GM23338 (cell line): ENCODE measurements around the gene IPCEF1.

ENCODE experiments used
- CREB1 ChIP-seq: fragments of 250-450 bp; sonication (Bioruptor Pico); IDR thresholded peaks from 2 replicates; pipeline ENCODE4 v1.5.0; 2020; ENCODE audit warnings: low read depth, mild to moderate bottlenecking, moderate library complexity
- EZH2 ChIP-seq: fragments of 200-600 bp; sonication (generic); IDR thresholded peaks from one replicate; pipeline ENCODE4 v1.8.0; 2017; ENCODE audit warnings: antibody characterized with exemption, mild to moderate bottlenecking, low read depth; ENCODE audit not compliant: unreplicated experiment
- EZH2phosphoT487 ChIP-seq: fragments of 200-600 bp; sonication (generic); IDR thresholded peaks from one replicate; pipeline ENCODE4 v1.8.1; 2018; ENCODE audit warnings: antibody characterized with exemption; ENCODE audit not compliant: unreplicated experiment
- TF ChIP-seq, protein P1 (sequence below), 2 experiments: fragments of 200-600 bp in 1 of 2; sonication (generic) in 1 of 2; conservative IDR thresholded peaks; 2 replicates each; pipeline versions ENCODE4 v1.5.1 to v1.6.1; 2016 to 2017; ENCODE audit warnings: antibody characterized with exemption in 2 of 2, low read depth in 2 of 2, mild to moderate bottlenecking in 2 of 2, moderate library complexity in 1 of 2
- TF ChIP-seq, protein P2 (sequence below): IDR thresholded peaks from one replicate; pipeline ENCODE4 v1.6.1; 2018; ENCODE audit warnings: antibody characterized with exemption; ENCODE audit not compliant: unreplicated experiment
- TF ChIP-seq, protein P3 (sequence below): IDR thresholded peaks from 2 replicates; pipeline ENCODE4 v1.6.1; 2016; ENCODE audit warnings: antibody characterized with exemption

DNA sequence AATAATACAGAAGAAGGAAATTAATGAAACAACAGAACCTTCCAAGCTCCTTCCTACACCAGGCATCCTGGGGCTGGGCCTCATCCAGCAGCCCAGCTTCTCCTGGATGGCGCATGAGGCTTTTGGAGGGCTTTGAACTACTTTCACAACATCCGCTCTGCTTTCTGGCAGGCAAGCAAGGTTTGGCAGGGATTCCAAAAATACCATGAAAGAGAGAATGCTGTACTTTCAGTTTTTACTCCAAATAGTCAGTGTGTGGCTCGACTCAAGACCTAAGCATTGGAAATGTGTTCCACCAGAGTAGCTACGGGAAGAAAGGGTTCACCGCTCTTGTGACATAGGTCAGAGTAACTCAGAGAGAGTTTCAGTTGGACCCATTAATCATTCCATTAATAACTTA, 192.2 kb downstream of the IPCEF1 start:
- TF ChIP-seq, protein P1, sequence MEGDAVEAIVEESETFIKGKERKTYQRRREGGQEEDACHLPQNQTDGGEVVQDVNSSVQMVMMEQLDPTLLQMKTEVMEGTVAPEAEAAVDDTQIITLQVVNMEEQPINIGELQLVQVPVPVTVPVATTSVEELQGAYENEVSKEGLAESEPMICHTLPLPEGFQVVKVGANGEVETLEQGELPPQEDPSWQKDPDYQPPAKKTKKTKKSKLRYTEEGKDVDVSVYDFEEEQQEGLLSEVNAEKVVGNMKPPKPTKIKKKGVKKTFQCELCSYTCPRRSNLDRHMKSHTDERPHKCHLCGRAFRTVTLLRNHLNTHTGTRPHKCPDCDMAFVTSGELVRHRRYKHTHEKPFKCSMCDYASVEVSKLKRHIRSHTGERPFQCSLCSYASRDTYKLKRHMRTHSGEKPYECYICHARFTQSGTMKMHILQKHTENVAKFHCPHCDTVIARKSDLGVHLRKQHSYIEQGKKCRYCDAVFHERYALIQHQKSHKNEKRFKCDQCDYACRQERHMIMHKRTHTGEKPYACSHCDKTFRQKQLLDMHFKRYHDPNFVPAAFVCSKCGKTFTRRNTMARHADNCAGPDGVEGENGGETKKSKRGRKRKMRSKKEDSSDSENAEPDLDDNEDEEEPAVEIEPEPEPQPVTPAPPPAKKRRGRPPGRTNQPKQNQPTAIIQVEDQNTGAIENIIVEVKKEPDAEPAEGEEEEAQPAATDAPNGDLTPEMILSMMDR (conservative IDR thresholded peaks at IDR 0.05; ENCODE audit: low read depth in 2 of 2) = no peak
- TF ChIP-seq EZH2 (no peak), CREB1 (no peak), EZH2phosphoT487 (no peak)
- TF ChIP-seq, protein P2, sequence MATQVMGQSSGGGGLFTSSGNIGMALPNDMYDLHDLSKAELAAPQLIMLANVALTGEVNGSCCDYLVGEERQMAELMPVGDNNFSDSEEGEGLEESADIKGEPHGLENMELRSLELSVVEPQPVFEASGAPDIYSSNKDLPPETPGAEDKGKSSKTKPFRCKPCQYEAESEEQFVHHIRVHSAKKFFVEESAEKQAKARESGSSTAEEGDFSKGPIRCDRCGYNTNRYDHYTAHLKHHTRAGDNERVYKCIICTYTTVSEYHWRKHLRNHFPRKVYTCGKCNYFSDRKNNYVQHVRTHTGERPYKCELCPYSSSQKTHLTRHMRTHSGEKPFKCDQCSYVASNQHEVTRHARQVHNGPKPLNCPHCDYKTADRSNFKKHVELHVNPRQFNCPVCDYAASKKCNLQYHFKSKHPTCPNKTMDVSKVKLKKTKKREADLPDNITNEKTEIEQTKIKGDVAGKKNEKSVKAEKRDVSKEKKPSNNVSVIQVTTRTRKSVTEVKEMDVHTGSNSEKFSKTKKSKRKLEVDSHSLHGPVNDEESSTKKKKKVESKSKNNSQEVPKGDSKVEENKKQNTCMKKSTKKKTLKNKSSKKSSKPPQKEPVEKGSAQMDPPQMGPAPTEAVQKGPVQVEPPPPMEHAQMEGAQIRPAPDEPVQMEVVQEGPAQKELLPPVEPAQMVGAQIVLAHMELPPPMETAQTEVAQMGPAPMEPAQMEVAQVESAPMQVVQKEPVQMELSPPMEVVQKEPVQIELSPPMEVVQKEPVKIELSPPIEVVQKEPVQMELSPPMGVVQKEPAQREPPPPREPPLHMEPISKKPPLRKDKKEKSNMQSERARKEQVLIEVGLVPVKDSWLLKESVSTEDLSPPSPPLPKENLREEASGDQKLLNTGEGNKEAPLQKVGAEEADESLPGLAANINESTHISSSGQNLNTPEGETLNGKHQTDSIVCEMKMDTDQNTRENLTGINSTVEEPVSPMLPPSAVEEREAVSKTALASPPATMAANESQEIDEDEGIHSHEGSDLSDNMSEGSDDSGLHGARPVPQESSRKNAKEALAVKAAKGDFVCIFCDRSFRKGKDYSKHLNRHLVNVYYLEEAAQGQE = no peak
- TF ChIP-seq, protein P3, sequence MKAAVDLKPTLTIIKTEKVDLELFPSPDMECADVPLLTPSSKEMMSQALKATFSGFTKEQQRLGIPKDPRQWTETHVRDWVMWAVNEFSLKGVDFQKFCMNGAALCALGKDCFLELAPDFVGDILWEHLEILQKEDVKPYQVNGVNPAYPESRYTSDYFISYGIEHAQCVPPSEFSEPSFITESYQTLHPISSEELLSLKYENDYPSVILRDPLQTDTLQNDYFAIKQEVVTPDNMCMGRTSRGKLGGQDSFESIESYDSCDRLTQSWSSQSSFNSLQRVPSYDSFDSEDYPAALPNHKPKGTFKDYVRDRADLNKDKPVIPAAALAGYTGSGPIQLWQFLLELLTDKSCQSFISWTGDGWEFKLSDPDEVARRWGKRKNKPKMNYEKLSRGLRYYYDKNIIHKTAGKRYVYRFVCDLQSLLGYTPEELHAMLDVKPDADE = no peak
